ENCODE measurements around the gene ANKRD40.

The ANKRD40 gene

DNA sequence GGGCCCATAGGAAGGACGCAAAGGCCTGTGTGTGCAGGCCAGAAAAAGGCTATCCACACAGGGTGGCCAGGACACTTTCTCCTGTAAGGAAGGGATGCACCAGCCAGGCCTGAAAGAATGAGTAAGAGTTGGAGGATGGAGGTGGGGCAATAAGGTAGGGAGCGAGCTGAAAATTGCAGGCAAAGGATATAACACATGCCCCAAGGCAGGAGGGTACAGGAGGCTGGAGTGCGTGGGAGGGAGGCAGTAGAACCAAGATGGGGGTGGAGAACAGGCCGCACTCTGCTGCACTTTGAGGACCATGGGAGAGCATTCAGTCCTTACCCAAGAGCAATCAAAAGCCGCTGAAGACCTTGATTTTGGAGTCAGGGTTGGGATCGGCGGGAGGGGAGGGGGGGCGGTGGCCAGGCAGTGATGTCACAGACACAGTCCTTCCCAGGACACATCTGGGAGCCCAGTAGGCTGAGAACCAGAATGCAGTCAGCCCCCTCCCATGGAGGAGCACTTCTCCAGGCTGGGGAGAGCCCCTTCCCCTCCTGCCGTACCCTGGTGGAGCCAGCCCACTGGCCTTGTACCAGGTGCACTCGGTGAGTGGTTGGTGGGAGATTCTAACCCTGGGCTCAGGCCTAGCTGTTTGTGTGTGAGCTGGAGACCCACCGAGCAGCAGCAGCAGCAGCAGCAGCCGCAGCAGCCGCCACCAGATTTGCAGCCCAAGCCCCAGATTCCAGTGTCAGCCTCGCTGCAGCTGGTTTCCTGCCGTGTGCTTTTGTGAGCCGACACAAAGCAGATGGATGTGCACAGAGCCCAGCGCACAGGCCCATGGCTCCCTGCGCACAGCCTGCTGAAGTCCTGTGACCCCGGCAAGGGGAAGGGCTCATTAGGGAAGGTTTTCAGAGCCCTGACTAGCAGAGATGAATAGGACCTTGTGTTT, 17.5 kb downstream of the ANKRD40 start:
- TF ChIP-seq CTCF (IDR thresholded peaks at IDR 0.05; ENCODE audit: control insufficient read depth, insufficient read depth, low read depth, low read length, missing control alignments) = no peak
- no peak overlapping the region for H3K4me3 ChIP-seq (ENCODE audit: control insufficient read depth, low read depth, low read length)
- no peak for DNase-seq (ENCODE audit: low read depth)

GRCh38 chr17:50689251-50689650, 18.5 kb downstream of the ANKRD40 start:
- TF ChIP-seq CTCF (IDR thresholded peaks at IDR 0.05; ENCODE audit: control insufficient read depth, insufficient read depth, low read depth, low read length, missing control alignments) = no peak
- no peak for DNase-seq (ENCODE audit: low read depth)
- H3K4me3 ChIP-seq (ENCODE audit: control insufficient read depth, low read depth, low read length) = no peak overlapping the region

GRCh38 chr17:50688245-50688644, 19.5 kb downstream of the ANKRD40 start:
- DNase-seq (ENCODE audit: low read depth) = no peak
- TF ChIP-seq CTCF (IDR thresholded peaks at IDR 0.05; ENCODE audit: control insufficient read depth, insufficient read depth, low read depth, low read length, missing control alignments) = no peak

GRCh38 chr17:50687200-50688066, 20.3 kb downstream of the ANKRD40 start:
- TF ChIP-seq CTCF (IDR thresholded peaks at IDR 0.05; ENCODE audit: control insufficient read depth, insufficient read depth, low read depth, low read length, missing control alignments) = no peak
- DNase-seq (ENCODE audit: low read depth) = no peak
- H3K4me3 ChIP-seq (ENCODE audit: control insufficient read depth, low read depth, low read length) = no peak overlapping the region

More at GRCh38 chr17:50688245-50688644, 19.5 kb downstream of the ANKRD40 start:
- no peak overlapping the region for H3K4me3 ChIP-seq (ENCODE audit: control insufficient read depth, low read depth, low read length)

- H3K4me3 ChIP-seq (ENCODE audit: control insufficient read depth, low read depth, low read length) = no peak overlapping the region
- DNase-seq (ENCODE audit: low read depth) = peak; percentile 59
- no peak for TF ChIP-seq CTCF (IDR thresholded peaks at IDR 0.05; ENCODE audit: control insufficient read depth, insufficient read depth, low read depth, low read length, missing control alignments)
Observed at GRCh38 chr17:50686494-50687199, 21.1 kb downstream of the ANKRD40 start.
